Measurements from ENCODE around the gene FSIP1.

The FSIP1 gene

DNA sequence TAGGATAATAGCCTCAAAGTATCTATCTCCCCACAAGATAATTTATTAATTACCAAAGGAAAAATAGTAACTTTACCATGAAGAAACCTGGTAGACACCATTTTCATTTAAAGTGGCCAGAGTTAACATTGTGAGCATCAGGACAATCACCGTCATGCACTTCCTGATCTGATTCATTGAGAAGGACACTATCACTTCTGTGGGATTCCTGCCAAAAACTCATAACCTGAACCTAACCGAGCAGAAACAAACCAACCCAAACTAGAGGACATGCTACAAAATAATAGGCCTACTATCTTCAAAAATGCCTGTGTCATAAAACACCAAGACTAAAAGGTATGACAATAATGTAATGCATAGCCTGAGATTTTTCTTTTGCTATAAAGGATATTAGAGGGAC lies 39.0 kb downstream of the FSIP1 start:
- H3K9me3 ChIP-seq: no peaks in the 10 kb centered on the region
- H3K4me1 ChIP-seq (ENCODE audit: control insufficient read depth in 1 of 2, insufficient read depth in 1 of 2, low read depth in 1 of 2, low read length in 1 of 2): peaks cover 12 to 17% of the 10 kb centered on the region in 2 experiments
- H3K36me3 ChIP-seq: no peaks in the 10 kb centered on the region

GRCh38 chr15:39741258-39741657 lies 41.4 kb downstream of the FSIP1 start:
- Histone ChIP-seq H3K27me3 (no peaks in the 10 kb centered on the region), H3K4me1 (ENCODE audit: control insufficient read depth in 1 of 2, insufficient read depth in 1 of 2, low read depth in 1 of 2, low read length in 1 of 2) (peaks cover 3 to 14% of the 10 kb centered on the region in 2 experiments), H3K4me3 (ENCODE audit: low read depth in 1 of 2, low read length in 1 of 2) (no peak overlapping the region), H3K36me3 (no peaks in the 10 kb centered on the region), H3K27ac (no peak overlapping the region), H3K9me3 (no peaks in the 10 kb centered on the region)
- no peak for TF ChIP-seq CTCF (IDR thresholded peaks at IDR 0.05)

More for the DNA sequence above, 39.0 kb downstream of the FSIP1 start:
- H3K27me3 ChIP-seq: no peaks in the 10 kb centered on the region
- H3K27ac ChIP-seq: no peak overlapping the region
- no peak for TF ChIP-seq CTCF (IDR thresholded peaks at IDR 0.05)
- H3K4me3 ChIP-seq (ENCODE audit: low read depth in 1 of 2, low read length in 1 of 2): no peak overlapping the region

- no peak overlapping the region for H3K27ac ChIP-seq
- TF ChIP-seq CTCF (IDR thresholded peaks at IDR 0.05): no peak
- no peaks in the 10 kb centered on the region for H3K9me3 ChIP-seq
- H3K4me1 ChIP-seq (ENCODE audit: control insufficient read depth in 1 of 2, insufficient read depth in 1 of 2, low read depth in 1 of 2, low read length in 1 of 2): peaks cover 0 to 5% of the 10 kb centered on the region in 2 experiments
- no peaks in the 10 kb centered on the region for H3K27me3 ChIP-seq
- H3K4me3 ChIP-seq (ENCODE audit: low read depth in 1 of 2, low read length in 1 of 2): no peak overlapping the region
- no peaks in the 10 kb centered on the region for H3K36me3 ChIP-seq
Measured at GRCh38 chr15:39738998-39739397, 43.6 kb downstream of the FSIP1 start.

DNA sequence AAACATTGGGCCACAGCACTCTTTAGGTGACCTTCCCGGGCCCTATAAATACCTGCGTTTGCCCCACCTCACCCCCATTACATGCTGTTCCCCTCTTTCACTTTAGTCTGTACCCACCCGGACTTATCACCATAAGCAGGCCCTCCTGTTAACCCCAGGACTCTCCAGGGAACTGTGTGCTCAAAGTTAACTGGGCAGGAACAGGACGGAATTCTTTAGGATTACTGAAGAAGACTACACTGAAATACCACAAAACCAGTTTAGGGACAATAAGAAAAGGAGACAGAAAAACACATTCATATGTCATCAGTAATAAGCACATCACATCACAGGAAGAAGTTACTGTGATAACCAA lies 45.5 kb downstream of the FSIP1 start:
- no peak overlapping the region for H3K27ac ChIP-seq
- H3K27me3 ChIP-seq: no peaks in the 10 kb centered on the region
- H3K4me1 ChIP-seq (ENCODE audit: control insufficient read depth in 1 of 2, insufficient read depth in 1 of 2, low read depth in 1 of 2, low read length in 1 of 2): peaks cover 0 to 5% of the 10 kb centered on the region in 2 experiments
- no peaks in the 10 kb centered on the region for H3K9me3 ChIP-seq
- H3K36me3 ChIP-seq: no peaks in the 10 kb centered on the region
- no peak for TF ChIP-seq CTCF (IDR thresholded peaks at IDR 0.05)
- no peak overlapping the region for H3K4me3 ChIP-seq (ENCODE audit: low read depth in 1 of 2, low read length in 1 of 2)

DNA sequence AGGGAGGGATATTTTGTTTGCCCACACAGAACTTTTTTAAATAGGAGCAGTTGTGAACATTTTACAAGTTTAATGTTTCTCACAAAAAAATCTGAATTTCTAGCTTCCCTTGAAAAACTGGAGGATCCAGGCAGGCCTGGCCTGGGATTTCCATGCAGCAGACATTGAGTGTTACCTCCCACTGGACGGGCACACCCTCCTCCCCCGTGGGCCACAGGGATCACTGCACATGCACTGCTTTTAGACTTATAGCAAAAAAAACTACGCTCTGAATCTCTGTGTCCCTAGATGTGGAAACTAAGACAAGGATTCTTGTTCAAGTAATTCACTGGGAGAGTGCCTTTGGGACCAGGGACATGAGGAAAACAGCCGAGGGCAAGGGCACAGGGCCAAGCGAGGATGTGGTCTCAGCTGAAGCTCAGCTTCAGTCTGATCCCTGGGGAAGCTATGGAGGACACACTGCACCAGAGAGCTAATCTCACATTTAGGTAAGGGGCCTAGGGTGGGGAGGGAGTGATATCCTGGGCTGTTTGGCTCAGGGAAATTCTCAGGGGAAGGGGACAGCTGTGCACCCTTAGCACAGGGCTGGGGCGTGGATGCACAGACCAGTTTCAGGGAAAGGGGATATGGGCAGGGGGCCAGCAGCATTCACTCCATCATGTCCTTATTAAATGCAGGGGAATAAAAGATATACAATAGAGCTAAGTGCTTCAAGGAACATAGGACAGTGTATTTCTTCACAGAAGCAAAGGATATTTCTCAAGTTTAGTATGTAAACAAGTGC lies 46.0 kb downstream of the FSIP1 start:
- H3K36me3 ChIP-seq: no peaks in the 10 kb centered on the region
- H3K4me3 ChIP-seq (ENCODE audit: low read depth in 1 of 2, low read length in 1 of 2): no peak overlapping the region
- no peak overlapping the region for H3K27ac ChIP-seq
- no peaks in the 10 kb centered on the region for H3K9me3 ChIP-seq
- TF ChIP-seq CTCF (IDR thresholded peaks at IDR 0.05): no peak
- no peaks in the 10 kb centered on the region for H3K27me3 ChIP-seq
- H3K4me1 ChIP-seq (ENCODE audit: control insufficient read depth in 1 of 2, insufficient read depth in 1 of 2, low read depth in 1 of 2, low read length in 1 of 2): peaks cover 0 to 5% of the 10 kb centered on the region in 2 experiments
